Stimulated activated CD4-positive, alpha-beta T cell treated with anti-CD3 and anti-CD28 coated beads, Interleukin-15, amount 100 ng/mL, for 1 hour (primary cell): ENCODE data around the gene SYP.
"Not testable (repeated sequence)": the region's sequence is repeated elsewhere in the genome, so short reads cannot be mapped to it uniquely, and the experiment has no call there.

Experiments
- DNase-seq, 2 donors: peaks; one replicate each; pipeline ENCODE4 v3.0.0-alpha.2; 2020; ENCODE audit warnings: low read depth in 1 of 2, low spot score in 1 of 2

Gene SYP

DNA sequence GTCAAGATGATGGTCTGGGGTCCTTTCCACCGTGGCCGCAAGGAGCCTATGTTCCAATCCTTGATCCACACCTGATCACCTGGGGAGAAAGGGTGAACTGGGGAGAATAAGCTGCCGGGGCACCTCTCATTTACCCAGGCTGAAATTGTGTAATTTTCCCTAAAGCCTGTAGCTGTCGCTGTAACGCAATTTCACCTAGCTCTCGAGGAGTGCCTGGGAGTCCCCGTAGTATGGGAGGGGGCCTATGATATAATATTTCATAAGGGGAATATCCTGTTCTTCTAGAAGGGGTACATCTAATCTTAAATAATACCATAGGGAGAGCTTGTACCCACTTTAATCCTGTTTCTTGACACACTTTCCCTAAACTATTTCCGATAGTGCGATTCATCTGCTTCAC, 57.7 kb downstream of the SYP start:
- not testable (repeated sequence) for DNase-seq

DNA sequence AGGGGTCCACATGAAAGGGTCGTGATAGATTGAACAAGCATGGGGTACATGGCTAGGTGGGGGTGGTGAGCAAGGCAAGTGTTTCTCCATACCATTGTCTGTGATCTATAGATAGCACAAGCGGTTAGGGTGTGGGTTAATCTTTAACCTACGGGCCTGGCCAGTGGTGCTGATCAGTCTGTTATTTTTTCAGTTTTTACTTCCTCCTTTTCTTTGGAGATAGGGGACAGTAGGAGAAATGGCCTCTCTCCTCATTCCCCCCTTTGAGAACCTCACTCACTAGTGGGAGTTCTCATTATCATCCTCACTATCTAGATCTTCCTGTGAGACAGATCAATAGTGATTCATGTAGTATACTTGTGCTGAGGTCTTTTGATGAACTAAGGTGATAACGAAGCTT, 60.3 kb downstream of the SYP start:
- DNase-seq, result no peak
